HepG2 (cell line): ENCODE data around the gene TM6SF1. TPM values are rescaled to one million over a fixed set of nuclear protein-coding genes. Genes with fewer than 3 reads are reported as not detected.

Experiments
- ATAC-seq: fragments of 200-7000 bp; cut with Tn5 transposase; 3 replicates; pipeline ENCODE4 v1.9.1; 2020; ENCODE audit warnings: mild to moderate bottlenecking, moderate library complexity
- BruUV-seq: library from RNA; stranded (reverse); fragments of 400-500 nt; replicated peaks from 2 replicates; lab custom pipeline; 2021; lab: Mats Ljungman, UMichigan
- CTCF ChIA-PET: fragments of 300-600 bp; formaldehyde crosslinking; extraction: SDS; loops from one replicate; lab custom pipeline; 2021; ENCODE audit warnings: low total read pairs, inconsistent platforms, low intra/inter-chr PET ratio; lab: Yijun Ruan, JAX
- POLR2A ChIA-PET: fragments of 350-600 bp; sonication (Branson Sonifier 250); formaldehyde crosslinking; loops from one replicate; lab custom pipeline; 2020; ENCODE audit warnings: antibody characterized with exemption, inconsistent platforms; lab: Yijun Ruan, JAX
- DNase-seq: peaks from one replicate; pipeline ENCODE4 v3.0.0-alpha.2; 2015; ENCODE audit warnings: low spot score
- FAIRE-seq: peaks from 3 replicates; lab custom pipeline; 2011; peaks lifted over from hg19 to GRCh38; lab: Jason Lieb, UNC
- H2AFZ ChIP-seq: one replicate; pipeline ENCODE4 v1.6.1; 2011; ENCODE audit warnings: low read length, inconsistent platforms
- H3K27ac ChIP-seq: fragments of 300-600 bp; 3 replicates; pipeline ENCODE4 v1.8.0; 2011; ENCODE audit warnings: mixed run types, mild to moderate bottlenecking, mixed read lengths, low read length, inconsistent platforms; ENCODE audit not compliant: insufficient read depth; ENCODE audit errors: extremely low read length
- H3K27me3 ChIP-seq, 2 experiments: fragments of 200-600 bp in 1 of 2; 2 replicates in 1 of 2; 3 replicates in 1 of 2; pipeline versions ENCODE4 v1.6.0 to v1.8.0; 2011; ENCODE audit warnings: low read length in 2 of 2, mild to moderate bottlenecking in 2 of 2, moderate library complexity in 2 of 2, inconsistent platforms in 1 of 2; ENCODE audit not compliant: insufficient read depth in 2 of 2, control insufficient read depth in 1 of 2
- H3K36me3 ChIP-seq, 2 experiments: fragments of 200-600 bp in 1 of 2; replicated peaks in 1 of 2; 2 replicates in 1 of 2; 3 replicates in 1 of 2; pipeline versions ENCODE4 v1.5.1 to v1.8.0; 2011; ENCODE audit warnings: low read length in 2 of 2, inconsistent platforms in 1 of 2; ENCODE audit not compliant: insufficient read depth in 2 of 2, control insufficient read depth in 1 of 2
- H3K4me1 ChIP-seq: 2 replicates; pipeline ENCODE4 v1.5.1; 2012; ENCODE audit warnings: low read length, inconsistent platforms; ENCODE audit not compliant: insufficient read depth
- H3K4me2 ChIP-seq: 2 replicates; pipeline ENCODE4 v1.6.0; 2011; ENCODE audit warnings: low read depth, low read length, inconsistent platforms
- H3K4me3 ChIP-seq, 3 experiments: fragments of 200-600 bp in 1 of 3; sonication (generic), shearing (Covaris generic) in 1 of 3; replicated peaks in 1 of 3; 2 replicates each; pipeline ENCODE4 v1.5.1; 2011 to 2016; ENCODE audit warnings: low read length in 3 of 3, inconsistent platforms in 2 of 3, low read depth in 2 of 3, mild to moderate bottlenecking in 2 of 3, control low read depth in 1 of 3, mixed read lengths in 1 of 3; ENCODE audit not compliant: insufficient read depth in 1 of 3
- H3K79me2 ChIP-seq: one replicate; pipeline ENCODE4 v1.6.1; 2011; ENCODE audit warnings: low read length, inconsistent platforms; ENCODE audit not compliant: insufficient read depth
- H3K9ac ChIP-seq: 2 replicates; pipeline ENCODE4 v1.6.0; 2011; ENCODE audit warnings: mild to moderate bottlenecking, low read depth, low read length, inconsistent platforms; ENCODE audit not compliant: insufficient read depth
- H3K9me3 ChIP-seq: 2 replicates; pipeline ENCODE4 v1.5.1; 2012; ENCODE audit warnings: mild to moderate bottlenecking, low read length
- H4K20me1 ChIP-seq: 2 replicates; pipeline ENCODE4 v1.6.0; 2011; ENCODE audit warnings: inconsistent platforms, mild to moderate bottlenecking, low read length, moderate library complexity; ENCODE audit not compliant: insufficient read depth
- ATF7-NPFF ChIP-seq: sonication (generic); formaldehyde crosslinking; IDR thresholded peaks from 2 replicates; pipeline ENCODE4 v1.8.1; 2023; ENCODE audit warnings: mild to moderate bottlenecking, low read depth, missing genetic modification reagents, moderate library complexity
- CENPT ChIP-seq: sonication (generic); formaldehyde crosslinking; IDR thresholded peaks from 2 replicates; pipeline ENCODE4 v1.8.0; 2022; ENCODE audit warnings: low read depth, mild to moderate bottlenecking, moderate library complexity, missing genetic modification reagents
- FLYWCH1 ChIP-seq: sonication (generic); formaldehyde crosslinking; IDR thresholded peaks from 2 replicates; pipeline ENCODE4 v1.8.1; 2023; ENCODE audit warnings: mild to moderate bottlenecking, missing genetic modification reagents
- JARID2 ChIP-seq: sonication (generic); formaldehyde crosslinking; IDR thresholded peaks from 2 replicates; pipeline ENCODE4 v1.8.1; 2023; ENCODE audit warnings: missing genetic modification reagents, inconsistent platforms; ENCODE audit not compliant: insufficient replicate concordance
- MED8 ChIP-seq: sonication (generic); formaldehyde crosslinking; IDR thresholded peaks from 2 replicates; pipeline ENCODE4 v1.8.1; 2023; ENCODE audit warnings: mild to moderate bottlenecking, missing genetic modification reagents; ENCODE audit not compliant: insufficient replicate concordance
- MTF1 ChIP-seq: sonication (generic); formaldehyde crosslinking; IDR thresholded peaks from 2 replicates; pipeline ENCODE4 v1.5.0; 2020; ENCODE audit warnings: missing genetic modification reagents
- NFATC3 ChIP-seq: sonication (generic); formaldehyde crosslinking; IDR thresholded peaks from 2 replicates; pipeline ENCODE4 v1.5.1; 2020; ENCODE audit warnings: mild to moderate bottlenecking, missing genetic modification reagents
- NFE2L2 ChIP-seq: fragments of 150-350 bp; IDR thresholded peaks from 2 replicates; pipeline ENCODE4 v1.6.1; 2014; ENCODE audit warnings: low read length
- PLRG1 ChIP-seq: fragments of 450-650 bp; conservative IDR thresholded peaks from 2 replicates; pipeline ENCODE4 v1.6.1; 2016
- RBM39 ChIP-seq: fragments of 200-400 bp; formaldehyde crosslinking; IDR thresholded peaks from one replicate; pipeline ENCODE4 v1.6.1; 2018; ENCODE audit warnings: antibody characterized with exemption, mild to moderate bottlenecking, low read depth, low read length; ENCODE audit not compliant: poor library complexity, severe bottlenecking
- ZFP36L1 ChIP-seq: sonication (generic); formaldehyde crosslinking; IDR thresholded peaks from 2 replicates; pipeline ENCODE4 v1.8.0; 2022; ENCODE audit warnings: mild to moderate bottlenecking, missing genetic modification reagents, moderate library complexity
- ZNF335 ChIP-seq: sonication (generic); formaldehyde crosslinking; IDR thresholded peaks from 2 replicates; pipeline ENCODE4 v1.4.0; 2020; ENCODE audit warnings: missing genetic modification reagents
- ZNF33B ChIP-seq: sonication (generic); formaldehyde crosslinking; IDR thresholded peaks from 2 replicates; pipeline ENCODE4 v1.5.1; 2020; ENCODE audit warnings: mild to moderate bottlenecking, missing genetic modification reagents
- ZNF350 ChIP-seq: sonication (generic); formaldehyde crosslinking; IDR thresholded peaks from 2 replicates; pipeline ENCODE4 v1.4.0; 2020; ENCODE audit warnings: mild to moderate bottlenecking, low read depth, missing genetic modification reagents, borderline replicate concordance
- ZNF841 ChIP-seq: sonication (generic); formaldehyde crosslinking; IDR thresholded peaks from 2 replicates; pipeline ENCODE4 v1.8.1; 2023; ENCODE audit warnings: missing genetic modification reagents, borderline replicate concordance
- WGBS: methylation state at CpG from one replicate; pipeline ENCODE4 v1.1.6; 2017; ENCODE audit warnings: low lambda C conversion rate; 5-methylcytosine and 5-hydroxymethylcytosine counted together
- in situ Hi-C: cut with HindIII; loops from 2 replicates; pipeline ENCODE4 v1.10.0; 2017; ENCODE audit warnings: low pct_unique_long_range_greater_than_20kb; ENCODE audit not compliant: extremely low pct_ligation_motif_present
- intact Hi-C: fragments of 100-400 bp; cut with micrococcal nuclease; formaldehyde crosslinking; loops from one replicate; pipeline ENCODE4 v1.10.0; 2022; ENCODE audit not compliant: unreplicated experiment
- polyA plus RNA-seq, 8 experiments: library from polyadenylated mRNA; depleted of rRNA in 3 of 8; stranded (reverse) in 7 of 8; unstranded in 1 of 8; fragments of >200 nt; fragmentation: Illumina TruSeq in 4 of 8; extraction: Trizol in 4 of 8; gene quantifications; 2 replicates each; pipeline versions ENCODE4 v1.2.1 to v1.2.3, GENCODE V29; 2011 to 2016; ENCODE audit warnings: low read depth in 4 of 8, missing spikeins in 1 of 8, mixed read lengths in 1 of 8; ENCODE audit not compliant: insufficient read depth in 1 of 8
- total RNA-seq, 5 experiments: library from RNA; depleted of rRNA; stranded (reverse); fragments of >200 nt; fragmentation: Illumina TruSeq; extraction: Trizol; gene quantifications; 2 replicates each; pipeline ENCODE4 v1.2.3, GENCODE V29; 2016; ENCODE audit warnings: low read depth in 1 of 5
- TF ChIP-seq, protein P1 (sequence below): sonication (generic); formaldehyde crosslinking; IDR thresholded peaks from 2 replicates; pipeline ENCODE4 v1.5.0; 2020; ENCODE audit warnings: mild to moderate bottlenecking, missing genetic modification reagents
- TF ChIP-seq, protein P2 (sequence below), 2 experiments: sonication (generic) in 1 of 2; formaldehyde crosslinking in 1 of 2; IDR thresholded peaks; 2 replicates each; pipeline versions ENCODE4 v1.4.0 to v1.6.1; 2018 to 2020; ENCODE audit warnings: missing genetic modification reagents in 2 of 2, borderline replicate concordance in 1 of 2, low read depth in 1 of 2, mild to moderate bottlenecking in 1 of 2, missing biosample characterization in 1 of 2

The TM6SF1 gene
- total and polyA plus RNA-seq, 2 of the 13 experiments (the other 11 are each of a cell fraction or from before 2014, with no cell fraction given): not detected

DNA sequence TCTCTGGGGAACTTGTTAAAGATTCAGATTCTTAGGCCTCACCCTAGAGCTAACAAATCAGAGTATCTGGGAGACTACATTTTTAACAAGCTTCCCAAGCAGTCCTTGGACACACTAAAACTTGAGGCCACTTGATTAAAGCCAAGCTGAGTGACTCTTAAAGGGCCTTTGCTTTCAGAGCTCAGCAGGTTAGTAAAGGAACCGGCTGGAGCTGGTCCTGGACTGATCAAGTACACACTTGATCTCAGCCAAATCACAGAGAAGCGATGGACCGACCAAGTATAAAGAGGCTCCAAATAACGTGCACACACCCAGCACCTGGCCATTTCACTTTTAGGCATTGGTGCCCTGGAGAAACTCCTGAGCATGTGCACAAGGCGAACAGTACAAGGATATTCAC, 12.9 kb upstream of the TM6SF1 start:
- no peak for ATAC-seq
- Histone ChIP-seq H3K27me3 (peaks cover 0 to 9% of the 10 kb centered on the region in 2 experiments; a peak in 2 of 5 replicates), H3K4me1 (no peaks in the 10 kb centered on the region), H3K27ac (no peak overlapping the region), H3K36me3 (no peaks in the 10 kb centered on the region), H3K9me3 (no peaks in the 10 kb centered on the region), H3K9ac (no peak overlapping the region), H3K4me2 (no peak overlapping the region)
- ChIA-PET CTCF (no interaction called here), POLR2A (no interaction called here)
- 3% methylated on average over 5 of the region's 5 CpGs for WGBS
- in situ Hi-C loops: no loop called here
- no TSS peak for BruUV-seq
- no peak for FAIRE-seq
- no peak for TF ChIP-seq NFE2L2
- TF ChIP-seq ATF7-NPFF (CRISPR knock-in tag): no peak
- TF ChIP-seq MED8 (CRISPR knock-in tag): no peak
- TF ChIP-seq ZFP36L1 (CRISPR knock-in tag): no peak
- no peak for TF ChIP-seq CENPT (CRISPR knock-in tag)
- TF ChIP-seq, protein P1, sequence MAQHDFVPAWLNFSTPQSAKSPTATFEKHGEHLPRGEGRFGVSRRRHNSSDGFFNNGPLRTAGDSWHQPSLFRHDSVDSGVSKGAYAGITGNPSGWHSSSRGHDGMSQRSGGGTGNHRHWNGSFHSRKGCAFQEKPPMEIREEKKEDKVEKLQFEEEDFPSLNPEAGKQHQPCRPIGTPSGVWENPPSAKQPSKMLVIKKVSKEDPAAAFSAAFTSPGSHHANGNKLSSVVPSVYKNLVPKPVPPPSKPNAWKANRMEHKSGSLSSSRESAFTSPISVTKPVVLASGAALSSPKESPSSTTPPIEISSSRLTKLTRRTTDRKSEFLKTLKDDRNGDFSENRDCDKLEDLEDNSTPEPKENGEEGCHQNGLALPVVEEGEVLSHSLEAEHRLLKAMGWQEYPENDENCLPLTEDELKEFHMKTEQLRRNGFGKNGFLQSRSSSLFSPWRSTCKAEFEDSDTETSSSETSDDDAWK (CRISPR knock-in tag): no peak
- no peak for TF ChIP-seq FLYWCH1 (CRISPR knock-in tag)
- TF ChIP-seq ZNF841 (CRISPR knock-in tag): no peak
- no peak for TF ChIP-seq JARID2
- no peak for TF ChIP-seq ZNF350
- TF ChIP-seq ZNF335 (CRISPR knock-in tag): no peak
- no peak for TF ChIP-seq ZNF33B (CRISPR knock-in tag)
- no peak for TF ChIP-seq NFATC3 (CRISPR knock-in tag)
- no peak for TF ChIP-seq PLRG1
- TF ChIP-seq, protein P2, sequence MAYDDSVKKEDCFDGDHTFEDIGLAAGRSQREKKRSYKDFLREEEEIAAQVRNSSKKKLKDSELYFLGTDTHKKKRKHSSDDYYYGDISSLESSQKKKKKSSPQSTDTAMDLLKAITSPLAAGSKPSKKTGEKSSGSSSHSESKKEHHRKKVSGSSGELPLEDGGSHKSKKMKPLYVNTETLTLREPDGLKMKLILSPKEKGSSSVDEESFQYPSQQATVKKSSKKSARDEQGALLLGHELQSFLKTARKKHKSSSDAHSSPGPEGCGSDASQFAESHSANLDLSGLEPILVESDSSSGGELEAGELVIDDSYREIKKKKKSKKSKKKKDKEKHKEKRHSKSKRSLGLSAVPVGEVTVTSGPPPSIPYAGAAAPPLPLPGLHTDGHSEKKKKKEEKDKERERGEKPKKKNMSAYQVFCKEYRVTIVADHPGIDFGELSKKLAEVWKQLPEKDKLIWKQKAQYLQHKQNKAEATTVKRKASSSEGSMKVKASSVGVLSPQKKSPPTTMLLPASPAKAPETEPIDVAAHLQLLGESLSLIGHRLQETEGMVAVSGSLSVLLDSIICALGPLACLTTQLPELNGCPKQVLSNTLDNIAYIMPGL (CRISPR knock-in tag; IDR thresholded peaks at IDR 0.05; ENCODE audit: borderline replicate concordance in 1 of 2, low read depth in 1 of 2): no peak
- TF ChIP-seq MTF1 (CRISPR knock-in tag): no peak
- no peak for TF ChIP-seq RBM39
- TF ChIP-seq, all 625 proteins: peak for 0
- H2AFZ ChIP-seq: no peak overlapping the region
- intact Hi-C loops: no loop called here
- no peak overlapping the region for H3K4me3 ChIP-seq
- H3K79me2 ChIP-seq: no peaks in the 10 kb centered on the region
- DNase-seq: no peak
- H4K20me1 ChIP-seq: no peaks in the 10 kb centered on the region
